Right ventricle myocardium superior (tissue), 1 donor: ENCODE measurements around the gene C1orf167. TPM values are rescaled to one million over a fixed set of nuclear protein-coding genes. Genes with fewer than 3 reads are reported as not detected.
"Not testable (repeated sequence)": the region's sequence is repeated elsewhere in the genome, so short reads cannot be mapped to it uniquely, and the experiment has no call there.

Source experiments
- ATAC-seq: fragments of 200-7000 bp; cut with Tn5 transposase; one replicate; pipeline ENCODE4 v1.9.1; 2020; ENCODE audit warnings: mild to moderate bottlenecking; ENCODE audit not compliant: poor library complexity
- DNase-seq: peaks from one replicate; pipeline ENCODE4 v3.0.0-alpha.2; 2020
- intact Hi-C: fragments of 100-400 bp; cut with DNase I; formaldehyde crosslinking; loops from one replicate; pipeline ENCODE4 v1.11.2; 2022
- total RNA-seq: library from RNA; stranded (reverse); fragmentation: NEBNext Ultra II Directional; extraction: Animal tissue kit (Norgen Biotek cat#: 25700); gene quantifications from one replicate; pipeline ENCODE4 v1.2.1, GENCODE V29; 2021
- donor health status: DM: no; HTN: yes; CAD: no; lungs with severe emphysema.

C1orf167 gene
- total RNA-seq, 1 donor from 2014 or later = 2.7 TPM

- peak; percentile 37 for DNase-seq
Measured at GRCh38 chr1:11790101-11790879, 28.3 kb downstream of the C1orf167 start.

DNA sequence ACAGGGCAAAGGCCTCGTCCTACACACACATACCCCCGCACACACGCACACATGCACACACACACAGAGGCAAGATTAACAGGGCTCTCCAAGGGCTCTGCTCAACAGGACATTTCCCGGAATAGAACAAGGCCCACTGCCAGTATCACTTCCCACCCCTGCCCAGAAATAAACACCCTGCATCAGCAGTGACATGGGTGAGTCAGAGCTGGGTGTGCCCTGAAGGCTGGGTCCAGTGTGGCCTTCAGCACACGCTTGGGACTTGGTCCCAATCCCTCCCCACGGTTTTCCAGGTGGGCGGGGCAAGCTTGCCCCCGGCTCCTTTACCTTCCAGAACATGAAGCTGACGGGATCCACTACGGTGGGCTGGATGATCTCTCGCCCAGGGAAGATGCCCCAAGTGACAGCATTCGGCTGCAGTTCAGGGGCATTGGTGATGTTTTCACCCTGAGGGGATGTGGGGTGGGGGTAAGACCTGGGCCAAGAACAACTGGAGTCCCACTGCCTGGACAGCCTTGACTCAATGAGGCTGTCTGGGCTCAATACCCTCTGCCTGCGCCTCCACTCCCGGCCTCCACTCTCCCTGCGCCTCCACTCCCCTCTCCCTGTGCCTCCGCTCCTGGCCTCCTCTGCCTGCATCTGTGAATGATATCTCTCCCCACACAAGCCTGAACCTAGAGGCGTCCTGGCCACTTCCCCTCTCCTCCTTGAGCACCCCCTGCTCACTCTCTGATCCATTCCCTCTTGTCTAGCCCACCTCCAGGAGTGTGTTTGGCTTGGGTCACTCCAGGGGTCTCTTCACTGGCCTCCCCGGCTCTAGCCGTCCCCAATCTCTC is 29.1 kb downstream of the C1orf167 start:
- intact Hi-C loops = no loop called here
- peak; percentile 74 for ATAC-seq
- peak; percentile 93 for DNase-seq

More at GRCh38 chr1:11790101-11790879, 28.3 kb downstream of the C1orf167 start:
- ATAC-seq = no peak
- intact Hi-C loops = no loop called here

DNA sequence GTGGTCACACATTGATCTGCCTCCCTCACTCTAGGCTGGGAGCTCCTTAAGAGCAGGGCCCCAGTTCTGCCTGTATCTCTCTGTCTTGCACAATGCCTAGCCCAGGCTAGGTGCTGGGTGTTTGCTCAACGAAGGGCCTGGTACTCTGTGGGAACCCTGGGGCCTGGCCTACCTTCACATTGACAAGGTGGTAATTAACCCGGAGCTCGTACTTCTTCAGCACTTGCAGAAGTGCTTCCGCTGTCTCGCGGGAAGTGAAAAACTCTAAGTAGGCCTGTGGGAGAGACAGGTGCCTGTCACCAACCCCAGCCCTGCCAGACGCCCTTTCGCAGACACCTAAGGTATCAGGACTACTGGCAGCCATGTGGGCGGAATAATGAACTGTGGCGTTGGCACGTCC is 30.1 kb downstream of the C1orf167 start:
- intact Hi-C loops = no loop called here

GRCh38 chr1:11793819-11794218 is 31.8 kb downstream of the C1orf167 start:
- intact Hi-C loops = no loop called here
- ATAC-seq (no peak), DNase-seq (peak; percentile 46)

More for the DNA sequence above, 30.1 kb downstream of the C1orf167 start:
- peak; percentile 78 for DNase-seq
- ATAC-seq = peak; percentile 37

DNA sequence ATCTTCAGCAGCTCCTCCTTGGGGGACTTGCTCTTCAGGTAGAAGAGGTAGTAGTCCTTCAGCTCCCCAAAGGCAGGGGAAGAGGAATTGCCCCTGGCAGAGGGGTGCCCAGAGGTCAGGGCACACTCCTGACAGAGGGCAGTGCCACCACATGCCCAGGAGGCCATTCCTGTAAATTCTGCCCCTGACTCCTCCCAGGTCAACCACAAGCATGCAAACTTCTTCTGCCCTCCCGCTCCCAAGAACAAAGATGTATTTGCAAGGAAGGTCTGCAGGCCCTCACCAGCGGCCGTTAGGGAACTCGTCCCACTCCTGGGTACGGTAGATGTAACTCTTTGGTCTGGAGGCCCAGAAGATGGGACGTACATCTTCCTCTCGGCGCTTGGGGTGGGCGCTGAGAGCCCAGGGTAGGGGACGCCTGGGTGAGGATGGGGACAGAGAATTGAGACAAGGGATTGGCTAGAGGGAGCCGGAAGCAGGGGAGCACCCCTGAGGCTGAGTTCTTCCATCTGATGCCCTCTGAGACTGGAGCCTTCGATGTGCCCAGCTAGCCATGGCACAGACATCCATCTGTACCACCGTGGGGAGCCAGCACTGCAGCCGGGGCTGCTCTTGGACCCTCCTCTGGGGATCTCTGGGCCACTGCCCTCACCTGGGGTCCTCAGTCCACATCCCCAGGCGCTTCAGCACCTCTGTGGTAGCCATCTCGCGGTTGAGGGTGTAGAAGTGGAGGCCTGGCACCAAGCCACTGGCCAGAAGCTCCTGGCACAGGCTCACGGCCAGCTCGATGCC is 32.6 kb downstream of the C1orf167 start:
- peak; percentile 57 for DNase-seq
- ATAC-seq = no peak

GRCh38 chr1:11795238-11795890 is 33.4 kb downstream of the C1orf167 start:
- intact Hi-C loops = no loop called here
- peak; percentile 37 for DNase-seq
- no peak for ATAC-seq

More for the DNA sequence above, 32.6 kb downstream of the C1orf167 start:
- intact Hi-C loops = no loop called here

- DNase-seq = peak; percentile 83
- intact Hi-C loops = no loop called here
- peak; percentile 65 for ATAC-seq
Measured at GRCh38 chr1:11796036-11796828, 34.2 kb downstream of the C1orf167 start.

- intact Hi-C loops = no loop called here
- peak; percentile 40 for ATAC-seq
- DNase-seq = peak; percentile 88
Measured at GRCh38 chr1:11797525-11798216, 35.7 kb downstream of the C1orf167 start.

DNA sequence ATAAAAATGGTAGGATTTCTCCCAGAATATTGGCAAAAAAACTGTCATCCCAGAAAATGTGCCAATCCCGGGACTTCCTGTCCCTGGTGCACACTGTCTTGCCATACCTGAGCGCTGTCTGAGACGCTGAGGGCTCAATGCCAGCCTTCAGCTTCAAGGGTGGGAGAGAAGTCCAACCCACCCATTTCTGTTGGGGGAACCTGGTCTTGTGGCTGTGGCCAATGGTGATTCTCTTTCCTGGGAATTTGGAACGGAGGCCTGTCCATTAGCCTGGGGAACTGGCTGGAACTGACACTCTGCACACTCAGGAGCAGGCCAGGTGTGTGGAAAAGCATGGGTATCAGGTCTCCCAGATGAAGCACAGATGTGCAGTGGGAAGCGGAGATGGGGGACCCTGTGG is 37.1 kb downstream of the C1orf167 start:
- intact Hi-C loops = no loop called here
- peak; percentile 11 for DNase-seq
- no peak for ATAC-seq

GRCh38 chr1:11799896-11800295 is 37.9 kb downstream of the C1orf167 start:
- DNase-seq = no peak
- ATAC-seq = no peak
- intact Hi-C loops = no loop called here

DNA sequence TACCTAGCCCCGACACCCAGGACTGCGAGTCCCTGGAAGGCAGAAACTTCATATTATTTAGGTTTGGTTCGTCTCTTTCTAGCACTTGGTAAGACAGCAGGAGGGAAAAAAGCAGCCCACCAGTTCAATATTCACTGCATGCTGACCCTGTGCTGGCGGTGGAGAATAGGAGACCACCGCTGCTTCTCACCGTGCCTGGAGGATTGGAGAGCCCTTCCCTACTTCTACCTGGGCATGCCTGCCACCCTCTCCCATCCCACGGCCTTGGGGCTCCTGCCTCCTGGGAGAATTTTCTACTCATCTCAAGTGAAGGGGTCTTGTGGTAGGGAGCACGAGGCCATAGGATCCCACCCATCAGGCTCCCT is 38.4 kb downstream of the C1orf167 start:
- intact Hi-C loops = no loop called here
- ATAC-seq = no peak
- no peak for DNase-seq

DNA sequence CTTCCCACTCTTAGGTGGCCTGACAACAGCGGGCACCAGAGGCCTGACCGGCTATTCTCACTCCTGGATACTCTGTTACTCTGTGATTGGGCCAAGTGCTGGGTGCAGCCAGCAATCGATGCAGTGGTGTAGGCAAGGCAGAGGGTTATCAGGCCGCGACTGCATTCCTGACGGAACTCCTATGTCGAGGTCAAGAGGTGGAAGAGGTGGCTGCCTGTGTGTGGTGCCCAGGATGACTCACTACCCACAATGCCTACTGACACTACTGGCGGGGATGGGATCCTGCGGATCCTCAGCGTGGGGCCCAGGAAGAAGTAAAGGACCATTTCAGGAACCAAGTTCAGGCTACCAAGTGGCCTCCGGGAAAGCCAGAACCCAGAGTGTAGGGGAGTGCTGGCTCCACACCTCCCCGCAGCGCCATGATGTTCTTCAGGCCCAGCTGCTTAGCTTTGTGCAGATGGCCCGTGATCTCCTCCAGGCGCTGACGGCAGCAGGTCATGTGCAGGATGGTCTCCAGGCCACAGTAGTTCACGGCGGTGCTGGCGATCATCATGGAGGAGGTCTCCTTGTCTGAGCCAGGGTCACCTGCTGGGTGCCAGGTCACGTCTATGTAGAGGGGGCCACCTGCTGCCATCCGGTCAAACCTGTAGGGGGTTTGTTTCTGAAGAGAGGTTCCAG is 38.9 kb downstream of the C1orf167 start:
- intact Hi-C loops = no loop called here
- ATAC-seq (no peak), DNase-seq (peak; percentile 49)

DNA sequence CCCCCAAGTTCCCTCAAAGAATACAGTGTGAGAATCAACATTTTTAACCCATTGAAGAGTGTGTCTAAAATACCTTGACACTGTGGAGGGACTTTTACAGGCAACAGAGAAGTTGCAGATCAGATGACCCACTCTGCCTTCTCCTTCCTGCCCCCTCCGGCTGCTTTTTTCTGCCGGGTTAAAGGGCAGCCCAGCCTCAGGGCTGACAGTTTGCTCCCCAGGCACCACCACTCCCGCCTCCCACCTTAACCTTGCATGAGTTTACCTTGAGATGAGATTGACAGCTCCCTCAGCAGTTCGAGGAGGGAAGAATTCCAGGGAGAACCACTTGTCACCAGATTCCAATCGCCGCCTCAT is 40.6 kb downstream of the C1orf167 start:
- ATAC-seq (no peak), DNase-seq (peak; percentile 63)
- intact Hi-C loops = no loop called here

- intact Hi-C loops = no loop called here
- DNase-seq = peak; percentile 96
- ATAC-seq = peak; percentile 62
Measured at GRCh38 chr1:11802973-11803885, 41.2 kb downstream of the C1orf167 start.

DNA sequence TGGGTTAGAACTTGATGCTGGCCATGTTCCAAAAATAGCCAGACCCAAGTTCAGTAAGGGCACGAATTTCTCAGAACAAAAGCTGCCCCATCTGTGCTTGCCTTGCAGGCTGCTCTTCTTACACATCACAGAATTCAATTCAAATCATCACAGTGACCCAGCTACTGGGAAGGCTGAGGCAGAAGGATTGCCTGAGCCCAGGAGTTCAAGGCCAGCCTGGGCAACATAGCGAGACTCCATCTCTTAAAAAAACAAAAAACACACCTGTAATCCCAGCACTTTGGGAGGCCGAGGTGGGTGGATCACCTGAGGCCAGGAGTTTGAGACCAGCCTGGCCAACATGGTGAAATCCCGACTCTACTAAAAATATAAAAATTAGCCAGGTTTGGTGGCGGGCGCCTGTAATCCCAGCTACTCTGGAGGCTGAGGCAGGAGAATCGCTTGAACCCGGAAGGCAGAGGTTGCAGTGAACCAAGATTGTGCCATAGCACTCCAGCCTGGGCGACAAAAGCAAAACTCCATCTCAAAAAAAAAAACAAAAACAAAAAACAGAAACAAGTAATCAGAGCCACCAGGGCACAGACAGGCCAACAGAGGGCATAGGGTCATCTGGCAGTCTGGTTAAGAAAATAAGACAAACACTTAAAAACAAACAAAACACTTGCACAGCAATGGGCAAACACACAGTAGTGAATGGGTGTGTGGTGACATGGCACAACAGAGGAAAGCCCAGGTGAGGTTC is 42.1 kb downstream of the C1orf167 start:
- ATAC-seq, DNase-seq: not testable (repeated sequence)
- intact Hi-C loops = loop anchor here (2.0 kb wide), 1 partner anchor 17 kb away; no protein-coding TSS in a partner anchor
